Activated CD4-positive, alpha-beta memory T cell treated with anti-CD3 and anti-CD28 coated beads for 36 hours (primary cell): ENCODE results near the gene TRAPPC3L. TPM values are rescaled to one million over a fixed set of nuclear protein-coding genes. Genes with fewer than 3 reads are reported as not detected.

ENCODE experiments used
- CTCF ChIA-PET: fragments of 350-600 bp; sonication (Branson Sonifier 250); formaldehyde crosslinking; loops from one replicate; lab custom pipeline; 2021; ENCODE audit warnings: antibody characterized with exemption, inconsistent platforms; lab: Charles Lee
- POLR2A ChIA-PET: fragments of 350-600 bp; sonication (Branson Sonifier 250); formaldehyde crosslinking; loops from one replicate; lab custom pipeline; 2021; ENCODE audit warnings: antibody characterized with exemption; lab: Charles Lee
- DNase-seq: peaks from one replicate; pipeline ENCODE4 v3.0.0-alpha.2; 2020
- H3K27ac Mint-ChIP-seq: one replicate; pipeline ENCODE4 v1.8.0; 2021; ENCODE audit warnings: mixed read lengths
- H3K27me3 Mint-ChIP-seq: one replicate; pipeline ENCODE4 v1.8.0; 2021; ENCODE audit warnings: mixed read lengths
- H3K36me3 Mint-ChIP-seq: one replicate; pipeline ENCODE4 v1.8.0; 2021; ENCODE audit warnings: mixed read lengths
- H3K4me1 Mint-ChIP-seq: one replicate; pipeline ENCODE4 v1.8.0; 2021; ENCODE audit warnings: low read depth, mixed read lengths
- H3K4me3 Mint-ChIP-seq: one replicate; pipeline ENCODE4 v1.8.0; 2021; ENCODE audit warnings: mild to moderate bottlenecking, mixed read lengths
- H3K9me3 Mint-ChIP-seq: one replicate; pipeline ENCODE4 v1.8.0; 2021; ENCODE audit warnings: mixed read lengths
- intact Hi-C: fragments of 100-400 bp; cut with micrococcal nuclease; formaldehyde crosslinking; loops from one replicate; pipeline ENCODE4 v1.15.1; 2023
- total RNA-seq, 2 experiments: library from RNA; stranded (reverse); gene quantifications; one replicate each; pipeline ENCODE4 v1.2.3, GENCODE V29; 2021

Gene TRAPPC3L
- total RNA-seq, 2 experiments from 2014 or later = not detected

DNA sequence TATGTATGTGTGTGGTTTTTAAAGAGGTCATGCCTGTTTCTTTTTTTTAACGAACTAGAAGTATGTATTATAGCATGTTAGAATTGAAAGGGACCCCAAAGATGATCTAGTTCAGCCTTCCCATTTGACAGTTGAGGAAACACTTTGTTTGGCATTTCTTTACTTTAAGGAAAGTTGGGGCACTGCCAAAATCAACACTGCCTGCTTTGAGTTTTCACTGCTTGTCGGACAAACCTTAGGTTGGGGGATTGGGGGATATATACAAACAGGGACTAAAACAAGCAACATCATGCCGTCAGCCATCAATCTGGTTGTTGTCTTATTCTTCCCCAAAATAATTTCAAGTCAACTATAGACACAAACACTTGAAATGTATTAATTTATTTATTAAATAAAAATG lies 98.4 kb downstream of the TRAPPC3L start:
- peaks cover 19% of the 10 kb centered on the region for H3K27me3 Mint-ChIP-seq
- DNase-seq = no peak
- ChIA-PET POLR2A (interaction anchor here (0.9 kb wide), 1 partner anchor 167 kb away, joined by 3 read pairs; the partner anchor contains the start of gene TSPYL1), CTCF (interaction anchor here (0.6 to 4.3 kb wide), 3 partner anchors 73 to 554 kb away, joined by 3 to 16 read pairs (median 4); no protein-coding TSS in a partner anchor)
- peaks cover 12% of the 10 kb centered on the region for H3K4me1 Mint-ChIP-seq
- no peaks in the 10 kb centered on the region for H3K9me3 Mint-ChIP-seq
- H3K4me3 Mint-ChIP-seq = no peak overlapping the region
- no peaks in the 10 kb centered on the region for H3K36me3 Mint-ChIP-seq
- no peak overlapping the region for H3K27ac Mint-ChIP-seq
- intact Hi-C loops = loop anchor here (2.0 to 5.0 kb wide), 2 partner anchors 75 to 178 kb away; partner anchors contain the start of gene DSE

DNA sequence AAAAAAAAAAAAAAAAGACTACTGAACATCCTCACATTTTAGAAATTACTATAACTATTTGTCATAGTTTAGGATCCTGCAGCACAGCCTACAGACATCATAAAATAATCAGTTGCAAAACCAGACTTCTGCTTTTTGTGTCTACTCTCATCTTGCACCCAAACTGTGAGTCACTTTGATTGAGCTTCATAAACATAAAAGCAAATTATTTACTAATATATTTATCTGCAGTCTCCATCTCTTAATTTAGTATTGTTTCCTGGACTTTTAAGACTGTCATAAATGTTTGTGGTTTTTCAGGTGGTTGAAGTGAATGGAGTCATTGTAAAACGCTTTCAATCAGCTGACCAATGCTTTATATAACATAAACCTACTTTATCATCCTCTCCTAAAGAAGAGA lies 99.1 kb downstream of the TRAPPC3L start:
- H3K36me3 Mint-ChIP-seq = no peaks in the 10 kb centered on the region
- no peak for DNase-seq
- intact Hi-C loops = loop anchor here (2.0 to 5.0 kb wide), 2 partner anchors 74 to 178 kb away; partner anchors contain the start of gene DSE
- H3K4me1 Mint-ChIP-seq = peaks cover 10% of the 10 kb centered on the region
- H3K9me3 Mint-ChIP-seq = no peaks in the 10 kb centered on the region
- H3K27me3 Mint-ChIP-seq = peaks cover 23% of the 10 kb centered on the region
- no peak overlapping the region for H3K4me3 Mint-ChIP-seq
- POLR2A ChIA-PET = interaction anchor here (0.9 kb wide), 1 partner anchor 166 kb away, joined by 3 read pairs; the partner anchor contains the start of gene TSPYL1
- H3K27ac Mint-ChIP-seq = no peak overlapping the region
- CTCF ChIA-PET = interaction anchor here (0.6 to 4.3 kb wide), 4 partner anchors 72 to 553 kb away, joined by 3 to 16 read pairs (median 4); no protein-coding TSS in a partner anchor

GRCh38 chr6:116445102-116445501 lies 100.4 kb downstream of the TRAPPC3L start:
- Mint-ChIP-seq H3K36me3 (no peaks in the 10 kb centered on the region), H3K9me3 (no peaks in the 10 kb centered on the region), H3K27me3 (peaks cover 19% of the 10 kb centered on the region), H3K27ac (no peak overlapping the region), H3K4me1 (peaks cover 7% of the 10 kb centered on the region), H3K4me3 (no peak overlapping the region)
- ChIA-PET CTCF (interaction anchor here (0.5 to 4.3 kb wide), 4 partner anchors 17 to 129 kb away, joined by 3 to 16 read pairs (median 4); no protein-coding TSS in a partner anchor), POLR2A (interaction anchor here (1.0 kb wide), 1 partner anchor 24 kb away, joined by 3 read pairs; no protein-coding TSS in a partner anchor)
- intact Hi-C loops = loop anchor here (5.0 kb wide), 1 partner anchor 73 kb away; the partner anchor contains the start of gene DSE
- no peak for DNase-seq

Other genes with a start within 250 kb of the TRAPPC3L start
- 1 to 10 TPM; 8.3 to 8.6 TPM for gene DSE, start 174.7 kb downstream of the TRAPPC3L start, total RNA-seq
- 1 to 10 TPM; 3.4 to 4.4 TPM for gene CALHM6, start 84.3 kb downstream of the TRAPPC3L start, total RNA-seq
- gene CALHM5, start 34.0 kb downstream of the TRAPPC3L start, total RNA-seq = not detected
- not detected for gene CALHM4, start 8.1 kb upstream of the TRAPPC3L start, total RNA-seq
- gene RWDD1, start 25.8 kb upstream of the TRAPPC3L start, total RNA-seq = 10 to 100 TPM; 46.7 to 49.1 TPM
- gene RSPH4A, start 70.8 kb upstream of the TRAPPC3L start, total RNA-seq = not detected
- 10 to 100 TPM; 22.4 to 24.7 TPM for gene ZUP1, start 123.1 kb upstream of the TRAPPC3L start, total RNA-seq
- 10 to 100 TPM in 1 of 2 experiments, 1 to 10 TPM in 1; 10.0 to 10.2 TPM for gene KPNA5, start 135.5 kb upstream of the TRAPPC3L start, total RNA-seq
- not detected for gene FAM162B, start 220.0 kb upstream of the TRAPPC3L start, total RNA-seq